ENCODE measurements around the gene DNASE2B.

The DNASE2B gene

GRCh38 chr1:84382127-84382526, 16.2 kb upstream of the DNASE2B start:
- H2AFZ ChIP-seq (ENCODE audit: low read length): no peak overlapping the region
- H3K9ac ChIP-seq (ENCODE audit: low read length): no peak overlapping the region
- no peaks in the 10 kb centered on the region for H3K9me3 ChIP-seq (ENCODE audit: low read length)
- H3K36me3 ChIP-seq (ENCODE audit: insufficient read depth, low read length): no peaks in the 10 kb centered on the region
- no peak for TF ChIP-seq EZH2 (IDR thresholded peaks at IDR 0.05; ENCODE audit: borderline replicate concordance, low read length)
- no peak for TF ChIP-seq CTCF (IDR thresholded peaks at IDR 0.05; ENCODE audit: low read length)
- no peaks in the 10 kb centered on the region for H3K79me2 ChIP-seq (ENCODE audit: insufficient read depth, low read length)
- no peak overlapping the region for H3K27ac ChIP-seq (ENCODE audit: low read depth, low read length, poor library complexity, severe bottlenecking)
- no peaks in the 10 kb centered on the region for H4K20me1 ChIP-seq (ENCODE audit: insufficient read depth, low read length)
- H3F3A ChIP-seq (ENCODE audit: insufficient read depth, low read length): no peaks in the 10 kb centered on the region
- no peaks in the 10 kb centered on the region for H3K9me2 ChIP-seq (ENCODE audit: low read depth, low read length)
- no peaks in the 10 kb centered on the region for H3K27me3 ChIP-seq (ENCODE audit: insufficient read depth, low read length)
- no peak overlapping the region for H3K4me2 ChIP-seq (ENCODE audit: low read length)
- H3K4me3 ChIP-seq (ENCODE audit: low read depth, low read length, poor library complexity, severe bottlenecking): no peak overlapping the region
- H3K4me1 ChIP-seq (ENCODE audit: insufficient read depth, low read length, severe bottlenecking): no peaks in the 10 kb centered on the region

GRCh38 chr1:84385347-84385746, 12.9 kb upstream of the DNASE2B start:
- H3K27me3 ChIP-seq (ENCODE audit: insufficient read depth, low read length): no peaks in the 10 kb centered on the region
- H3K4me1 ChIP-seq (ENCODE audit: insufficient read depth, low read length, severe bottlenecking): peaks cover 5% of the 10 kb centered on the region
- no peaks in the 10 kb centered on the region for H3F3A ChIP-seq (ENCODE audit: insufficient read depth, low read length)
- no peaks in the 10 kb centered on the region for H3K36me3 ChIP-seq (ENCODE audit: insufficient read depth, low read length)
- H2AFZ ChIP-seq (ENCODE audit: low read length): no peak overlapping the region
- TF ChIP-seq EZH2 (IDR thresholded peaks at IDR 0.05; ENCODE audit: borderline replicate concordance, low read length) (no peak), CTCF (IDR thresholded peaks at IDR 0.05; ENCODE audit: low read length) (no peak)
- no peak overlapping the region for H3K9ac ChIP-seq (ENCODE audit: low read length)
- no peaks in the 10 kb centered on the region for H4K20me1 ChIP-seq (ENCODE audit: insufficient read depth, low read length)
- H3K9me2 ChIP-seq (ENCODE audit: low read depth, low read length): no peaks in the 10 kb centered on the region
- no peak overlapping the region for H3K27ac ChIP-seq (ENCODE audit: low read depth, low read length, poor library complexity, severe bottlenecking)
- no peaks in the 10 kb centered on the region for H3K79me2 ChIP-seq (ENCODE audit: insufficient read depth, low read length)
- no peak overlapping the region for H3K4me3 ChIP-seq (ENCODE audit: low read depth, low read length, poor library complexity, severe bottlenecking)
- H3K9me3 ChIP-seq (ENCODE audit: low read length): no peaks in the 10 kb centered on the region
- H3K4me2 ChIP-seq (ENCODE audit: low read length): no peak overlapping the region

GRCh38 chr1:84386716-84387479, 11.4 kb upstream of the DNASE2B start:
- Histone ChIP-seq H2AFZ (ENCODE audit: low read length) (no peak overlapping the region), H3K9me3 (ENCODE audit: low read length) (no peaks in the 10 kb centered on the region), H4K20me1 (ENCODE audit: insufficient read depth, low read length) (no peaks in the 10 kb centered on the region), H3K4me1 (ENCODE audit: insufficient read depth, low read length, severe bottlenecking) (peaks cover 5% of the 10 kb centered on the region), H3K4me3 (ENCODE audit: low read depth, low read length, poor library complexity, severe bottlenecking) (no peak overlapping the region), H3K9me2 (ENCODE audit: low read depth, low read length) (no peaks in the 10 kb centered on the region), H3K4me2 (ENCODE audit: low read length) (no peak overlapping the region), H3K27me3 (ENCODE audit: insufficient read depth, low read length) (no peaks in the 10 kb centered on the region), H3F3A (ENCODE audit: insufficient read depth, low read length) (no peaks in the 10 kb centered on the region), H3K9ac (ENCODE audit: low read length) (no peak overlapping the region), H3K79me2 (ENCODE audit: insufficient read depth, low read length) (no peaks in the 10 kb centered on the region), H3K27ac (ENCODE audit: low read depth, low read length, poor library complexity, severe bottlenecking) (no peak overlapping the region), H3K36me3 (ENCODE audit: insufficient read depth, low read length) (no peaks in the 10 kb centered on the region)
- TF ChIP-seq EZH2 (IDR thresholded peaks at IDR 0.05; ENCODE audit: borderline replicate concordance, low read length) (no peak), CTCF (IDR thresholded peaks at IDR 0.05; ENCODE audit: low read length) (no peak)

Data from OCI-LY1 (cell line).